H1 (cell line): ENCODE measurements around the gene ZNF641. TPM values are rescaled to one million over a fixed set of nuclear protein-coding genes. Genes with fewer than 3 reads are reported as not detected.

Experiments used
- CTCF ChIA-PET: fragments of 300-600 bp; sonication (Branson Sonifier 250); formaldehyde crosslinking; loops from one replicate; lab custom pipeline; 2021; ENCODE audit not compliant: partially characterized antibody; lab: Charles Lee
- POLR2A ChIA-PET: fragments of 300-600 bp; sonication (Branson Sonifier 250); formaldehyde crosslinking; loops from one replicate; lab custom pipeline; 2021; ENCODE audit warnings: inconsistent platforms; ENCODE audit not compliant: partially characterized antibody; lab: Charles Lee
- DNase-seq, 2 experiments: peaks; one replicate each; pipeline versions ENCODE4 v3.0.0 to v3.0.0-alpha.2; 2010 to 2022; ENCODE audit warnings: low spot score in 2 of 2, low read depth in 1 of 2, mixed read lengths in 1 of 2
- FAIRE-seq: peaks from 2 replicates; lab custom pipeline; 2011; peaks lifted over from hg19 to GRCh38; lab: Jason Lieb, UNC
- H2AFZ ChIP-seq: 2 replicates; pipeline ENCODE4 v1.8.1; 2012; ENCODE audit warnings: low read length, inconsistent platforms
- H2AK5ac ChIP-seq: 2 replicates; pipeline ENCODE4 v1.6.1; 2013; ENCODE audit warnings: low read depth, low read length
- H2BK120ac ChIP-seq: replicated peaks from 2 replicates; pipeline ENCODE3; 2013; ENCODE audit warnings: low read depth, low read length, inconsistent platforms
- H2BK12ac ChIP-seq: 2 replicates; pipeline ENCODE4 v1.6.1; 2013; ENCODE audit warnings: low read depth, low read length
- H2BK15ac ChIP-seq: 2 replicates; pipeline ENCODE4 v1.6.1; 2013; ENCODE audit warnings: low read length
- H2BK20ac ChIP-seq: 2 replicates; pipeline ENCODE4 v1.6.1; 2013; ENCODE audit warnings: low read length
- H2BK5ac ChIP-seq: 2 replicates; pipeline ENCODE4 v1.6.1; 2013; ENCODE audit warnings: low read depth, low read length
- H3K14ac ChIP-seq: 2 replicates; pipeline ENCODE4 v1.6.1; 2013; ENCODE audit warnings: inconsistent platforms; ENCODE audit not compliant: insufficient read length
- H3K18ac ChIP-seq: 2 replicates; pipeline ENCODE4 v1.6.1; 2013; ENCODE audit warnings: low read length; ENCODE audit errors: extremely low read depth
- H3K23ac ChIP-seq: 2 replicates; pipeline ENCODE4 v1.6.1; 2013; ENCODE audit warnings: inconsistent platforms; ENCODE audit not compliant: insufficient read length
- H3K23me2 ChIP-seq: 2 replicates; pipeline ENCODE4 v1.6.1; 2013; ENCODE audit warnings: low read depth, low read length
- H3K27ac ChIP-seq: 2 replicates; pipeline ENCODE4 v1.6.1; 2011; ENCODE audit warnings: low read depth, low read length, inconsistent platforms
- H3K27me3 ChIP-seq, 4 experiments: replicated peaks in 1 of 4; 1 replicate in 1 of 4; 2 replicates in 3 of 4; pipeline versions ENCODE4 v1.6.1 to v1.8.1; 2011 to 2013; ENCODE audit warnings: low read length in 3 of 4, mild to moderate bottlenecking in 3 of 4, inconsistent platforms in 2 of 4, mixed read lengths in 2 of 4, moderate library complexity in 1 of 4; ENCODE audit not compliant: control insufficient read depth in 3 of 4, insufficient read depth in 3 of 4; ENCODE audit errors: extremely low read depth in 1 of 4
- H3K36me3 ChIP-seq, 4 experiments: 2 replicates each; pipeline versions ENCODE4 v1.6.1 to v1.8.1; 2011 to 2013; ENCODE audit warnings: mild to moderate bottlenecking in 4 of 4, low read length in 3 of 4, moderate library complexity in 2 of 4, control low read depth in 1 of 4, inconsistent platforms in 1 of 4; ENCODE audit not compliant: insufficient read depth in 4 of 4, control insufficient read depth in 2 of 4
- H3K4ac ChIP-seq: replicated peaks from 2 replicates; pipeline ENCODE3; 2013; ENCODE audit warnings: low read length, low read depth, mixed read lengths, inconsistent platforms; ENCODE audit not compliant: insufficient read length
- H3K4me1 ChIP-seq, 4 experiments: replicated peaks in 1 of 4; 1 replicate in 1 of 4; 2 replicates in 3 of 4; pipeline versions ENCODE4 v1.6.1 to v1.8.1; 2011 to 2013; ENCODE audit warnings: low read length in 3 of 4, inconsistent platforms in 2 of 4, mixed read lengths in 1 of 4; ENCODE audit not compliant: insufficient read depth in 4 of 4, control insufficient read depth in 3 of 4
- H3K4me2 ChIP-seq, 2 experiments: 2 replicates each; pipeline versions ENCODE4 v1.6.1 to v1.8.1; 2011 to 2013; ENCODE audit warnings: low read depth in 2 of 2, low read length in 2 of 2, control low read depth in 1 of 2, inconsistent platforms in 1 of 2, mild to moderate bottlenecking in 1 of 2; ENCODE audit not compliant: insufficient read depth in 1 of 2
- H3K4me3 ChIP-seq, 4 experiments: fragments of 200-600, 300-600 bp in 1 of 4; sonication (generic), shearing (Covaris generic), sonication (Bioruptor Twin) in 1 of 4; 2 replicates each; pipeline versions ENCODE4 v1.5.1 to v1.8.1; 2011 to 2016; ENCODE audit warnings: low read length in 4 of 4, low read depth in 3 of 4, control low read depth in 2 of 4, inconsistent platforms in 2 of 4, mild to moderate bottlenecking in 2 of 4, mixed read lengths in 1 of 4, moderate library complexity in 1 of 4; ENCODE audit not compliant: insufficient read depth in 2 of 4; ENCODE audit errors: extremely low read depth in 1 of 4
- H3K56ac ChIP-seq: replicated peaks from 2 replicates; pipeline ENCODE3; 2013; ENCODE audit warnings: low read depth, mild to moderate bottlenecking, mixed read lengths, low read length, inconsistent platforms; ENCODE audit not compliant: insufficient read length
- H3K79me1 ChIP-seq: 2 replicates; pipeline ENCODE4 v1.6.1; 2013; ENCODE audit warnings: low read depth, low read length, control low read depth
- H3K79me2 ChIP-seq, 2 experiments: 2 replicates each; pipeline versions ENCODE4 v1.6.1 to v1.8.1; 2012 to 2013; ENCODE audit warnings: low read length in 2 of 2, mild to moderate bottlenecking in 2 of 2, inconsistent platforms in 1 of 2; ENCODE audit not compliant: insufficient read depth in 2 of 2, control insufficient read depth in 1 of 2
- H3K9ac ChIP-seq, 4 experiments: replicated peaks in 1 of 4; 1 replicate in 1 of 4; 2 replicates in 3 of 4; pipeline versions ENCODE4 v1.6.1 to v1.8.1; 2011 to 2013; ENCODE audit warnings: low read depth in 3 of 4, low read length in 3 of 4, control low read depth in 2 of 4, mild to moderate bottlenecking in 2 of 4, moderate library complexity in 2 of 4, inconsistent platforms in 1 of 4; ENCODE audit errors: extremely low read depth in 1 of 4
- H3K9me3 ChIP-seq, 2 experiments: 2 replicates each; pipeline versions ENCODE4 v1.6.1 to v1.8.1; 2012 to 2013; ENCODE audit warnings: mild to moderate bottlenecking in 2 of 2, moderate library complexity in 2 of 2, control low read depth in 1 of 2, inconsistent platforms in 1 of 2, low read depth in 1 of 2, low read length in 1 of 2, mixed read lengths in 1 of 2; ENCODE audit not compliant: insufficient read depth in 2 of 2
- H4K20me1 ChIP-seq, 2 experiments: replicated peaks in 1 of 2; 2 replicates each; pipeline versions ENCODE3 to v1.8.1; 2011 to 2013; ENCODE audit warnings: inconsistent platforms in 2 of 2, low read length in 2 of 2, mild to moderate bottlenecking in 1 of 2; ENCODE audit not compliant: insufficient read depth in 2 of 2, control insufficient read depth in 1 of 2
- H4K5ac ChIP-seq: 2 replicates; pipeline ENCODE4 v1.6.1; 2013; ENCODE audit warnings: low read length, low read depth, mixed read lengths, inconsistent platforms; ENCODE audit not compliant: insufficient read length
- H4K8ac ChIP-seq: 2 replicates; pipeline ENCODE4 v1.8.0; 2013; ENCODE audit warnings: mild to moderate bottlenecking, moderate library complexity, low read length, inconsistent platforms; ENCODE audit not compliant: insufficient read depth; ENCODE audit errors: extremely low read depth
- H4K91ac ChIP-seq: replicated peaks from 2 replicates; pipeline ENCODE3; 2013; ENCODE audit warnings: low read length, mixed read lengths, inconsistent platforms; ENCODE audit not compliant: insufficient read length
- CHD2 ChIP-seq: IDR thresholded peaks from 2 replicates; pipeline ENCODE4 v1.6.1; 2012; ENCODE audit warnings: low read length, improper control_type of control experiment
- HDAC2 ChIP-seq, 2 experiments: fragments of 300-600 bp in 1 of 2; sonication (generic) in 1 of 2; IDR thresholded peaks; 2 replicates each; pipeline ENCODE4 v1.6.1; 2011 to 2012; ENCODE audit warnings: low read depth in 2 of 2, low read length in 2 of 2, mild to moderate bottlenecking in 2 of 2, moderate library complexity in 2 of 2, borderline replicate concordance in 1 of 2, inconsistent platforms in 1 of 2
- KDM5A ChIP-seq: fragments of 200-600 bp; IDR thresholded peaks from 2 replicates; pipeline ENCODE4 v1.7.1; 2012; ENCODE audit warnings: mild to moderate bottlenecking, low read length, inconsistent platforms, mixed read lengths
- MAFK ChIP-seq: IDR thresholded peaks from 2 replicates; pipeline ENCODE4 v1.6.1; 2012; ENCODE audit warnings: low read depth, mild to moderate bottlenecking, improper control_type of control experiment, low read length
- SIX5 ChIP-seq: IDR thresholded peaks from 2 replicates; pipeline ENCODE4 v1.6.1; 2011; ENCODE audit warnings: mild to moderate bottlenecking, low read depth, low read length
- TAF1 ChIP-seq: IDR thresholded peaks from 2 replicates; pipeline ENCODE4 v1.6.1; 2011; ENCODE audit warnings: mild to moderate bottlenecking, low read depth, low read length
- WGBS, 2 experiments: shearing (Covaris generic) in 1 of 2; methylation state at CpG; one replicate each; pipeline versions ENCODE4 v1.1.6 to v1.1.7; 2013 to 2015; ENCODE audit warnings: low lambda C conversion rate in 2 of 2, mixed read lengths in 2 of 2, inconsistent platforms in 1 of 2, low coverage in 1 of 2, missing lambda C conversion rate in 1 of 2; ENCODE audit not compliant: insufficient replicate concordance in 2 of 2, insufficient coverage in 1 of 2, insufficient read length in 1 of 2; ENCODE audit errors: extremely low coverage in 1 of 2, missing lambda C conversion rate in 1 of 2; 5-methylcytosine and 5-hydroxymethylcytosine counted together
- polyA plus RNA-seq, 7 experiments: library from polyadenylated mRNA; depleted of rRNA in 3 of 7; stranded (reverse) in 5 of 7; unstranded in 2 of 7; fragments of >200 nt in 5 of 7; fragments of 200-250 nt in 2 of 7; gene quantifications; 1 replicate in 5 of 7; 2 replicates in 1 of 7; 4 replicates in 1 of 7; pipeline versions ENCODE4 v1.2.1 to v1.2.3, GENCODE V29; 2011 to 2013; ENCODE audit warnings: missing spikeins in 2 of 7, mixed read lengths in 2 of 7
- total RNA-seq: library from RNA; stranded (reverse); fragmentation: NEBNext Ultra II Directional; extraction: Animal tissue kit (Norgen Biotek cat#: 25700); gene quantifications from 2 replicates; pipeline ENCODE4 v1.2.1, GENCODE V29; 2021

ZNF641 gene
- total and polyA plus RNA-seq, 2 of the 8 experiments (the other 6 are each of a cell fraction or from before 2014, with no cell fraction given), result 2.4 to 6.2 TPM

- H3K79me1 ChIP-seq, result no peaks in the 10 kb centered on the region
- H3K18ac ChIP-seq, result no peak overlapping the region
- POLR2A ChIA-PET, result interaction anchor here (0.9 kb wide), 1 partner anchor 24 kb away, joined by 3 read pairs; no protein-coding TSS in a partner anchor
- TF ChIP-seq MAFK (no peak), TAF1 (no peak), HDAC2 (IDR thresholded peaks at IDR 0.05; ENCODE audit: borderline replicate concordance in 1 of 2, low read depth in 2 of 2, low read length in 2 of 2) (no peak), CHD2 (no peak), KDM5A (no peak), SIX5 (no peak)
- DNase-seq (no peak), FAIRE-seq (no peak)
- no peak overlapping the region for H2BK20ac ChIP-seq
- H3K36me3 ChIP-seq, result no peaks in the 10 kb centered on the region
- no peaks in the 10 kb centered on the region for H3K27me3 ChIP-seq
- no peak overlapping the region for H4K5ac ChIP-seq
- H3K23me2 ChIP-seq, result no peaks in the 10 kb centered on the region
- no peak overlapping the region for H2BK120ac ChIP-seq
- H2BK15ac ChIP-seq, result no peak overlapping the region
- H3K56ac ChIP-seq, result no peak overlapping the region
- no peak overlapping the region for H4K91ac ChIP-seq
- no peak overlapping the region for H3K4me3 ChIP-seq
- no peak overlapping the region for H3K14ac ChIP-seq
- no peak overlapping the region for H4K8ac ChIP-seq
- no peak overlapping the region for H3K27ac ChIP-seq
- no peaks in the 10 kb centered on the region for H4K20me1 ChIP-seq
- no peak overlapping the region for H2AK5ac ChIP-seq
- H2BK5ac ChIP-seq, result no peak overlapping the region
- H3K4me1 ChIP-seq, result no peaks in the 10 kb centered on the region
- no peak overlapping the region; a peak in 1 of 7 replicates for H3K9ac ChIP-seq
- H3K4ac ChIP-seq, result no peak overlapping the region
- no peak overlapping the region for H3K23ac ChIP-seq
- no peak overlapping the region for H2BK12ac ChIP-seq
- WGBS, 2 experiments, result 64% methylated on average over 3 of the region's 3 CpGs; no CpG with 5 or more reads in 1 of the 2 experiments
- H3K4me2 ChIP-seq, result no peak overlapping the region
- no peak overlapping the region for H2AFZ ChIP-seq
- peaks cover 3 to 7% of the 10 kb centered on the region in 2 experiments; a peak in 1 of 4 replicates for H3K9me3 ChIP-seq
- no peaks in the 10 kb centered on the region for H3K79me2 ChIP-seq
- CTCF ChIA-PET, result no interaction called here
Observed at GRCh38 chr12:48311313-48311712, 39.4 kb downstream of the ZNF641 start.
